ENCODE measurements around the gene APEX2.

APEX2 gene

GRCh38 chrX:54994099-54994498, 6.1 kb upstream of the APEX2 start, which contains the start of gene PFKFB1:
TSS of gene PFKFB1 (minus strand) at chrX:54994188. CDS start at chrX:54994007, 181 bp downstream.
- in situ Hi-C loops (cut with MboI; ENCODE audit: low sequenced_read_pairs, unreplicated experiment), result no loop called here

GRCh38 chrX:54994668-54995351, 5.4 kb upstream of the APEX2 start:
- DNase-seq (ENCODE audit: low spot score), result no peak
- no peak for TF ChIP-seq CTCF (IDR thresholded peaks at IDR 0.05; ENCODE audit: borderline replicate concordance, control extremely low read depth, extremely low read depth, insufficient read depth, missing control alignments)
- in situ Hi-C loops (cut with MboI; ENCODE audit: low sequenced_read_pairs, unreplicated experiment), result no loop called here

More at GRCh38 chrX:54994099-54994498, 6.1 kb upstream of the APEX2 start, which contains the start of gene PFKFB1:
- DNase-seq (ENCODE audit: low spot score), result no peak
- TF ChIP-seq CTCF (IDR thresholded peaks at IDR 0.05; ENCODE audit: borderline replicate concordance, control extremely low read depth, extremely low read depth, insufficient read depth, missing control alignments), result no peak

GRCh38 chrX:54995621-54996020, 4.5 kb upstream of the APEX2 start:
- in situ Hi-C loops (cut with MboI; ENCODE audit: low sequenced_read_pairs, unreplicated experiment), result no loop called here
- no peak for TF ChIP-seq CTCF (IDR thresholded peaks at IDR 0.05; ENCODE audit: borderline replicate concordance, control extremely low read depth, extremely low read depth, insufficient read depth, missing control alignments)
- DNase-seq (ENCODE audit: low spot score), result no peak

DNA sequence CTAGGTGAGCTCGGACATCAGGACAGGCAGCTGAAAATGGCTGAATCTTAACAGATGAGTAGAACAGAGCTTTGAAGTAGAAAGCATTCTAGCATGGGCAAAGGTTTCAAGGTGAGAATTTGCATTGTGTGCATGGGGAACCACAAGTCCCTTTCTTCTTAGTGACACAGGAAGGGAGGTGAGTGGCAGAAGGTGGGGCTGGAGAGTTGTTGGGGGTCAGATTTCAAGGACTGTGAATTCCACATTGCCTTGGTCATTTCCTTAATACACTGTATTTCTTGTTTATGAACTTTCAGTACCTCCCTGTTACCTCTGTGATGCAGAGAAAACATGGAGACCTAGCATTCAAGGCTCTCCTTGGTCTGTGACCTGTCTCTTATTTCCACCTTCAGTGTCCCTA, 4.1 kb downstream of the APEX2 start:
- in situ Hi-C loops (cut with MboI; ENCODE audit: low sequenced_read_pairs, unreplicated experiment), result no loop called here
- DNase-seq (ENCODE audit: low spot score), result peak; percentile 0

GRCh38 chrX:55005256-55005655, 5.1 kb downstream of the APEX2 start:
- DNase-seq (ENCODE audit: low spot score), result no peak
- in situ Hi-C loops (cut with MboI; ENCODE audit: low sequenced_read_pairs, unreplicated experiment), result no loop called here

More for the DNA sequence above, 4.1 kb downstream of the APEX2 start:
- TF ChIP-seq CTCF (IDR thresholded peaks at IDR 0.05; ENCODE audit: borderline replicate concordance, control extremely low read depth, extremely low read depth, insufficient read depth, missing control alignments), result no peak

More at GRCh38 chrX:55005256-55005655, 5.1 kb downstream of the APEX2 start:
- no peak for TF ChIP-seq CTCF (IDR thresholded peaks at IDR 0.05; ENCODE audit: borderline replicate concordance, control extremely low read depth, extremely low read depth, insufficient read depth, missing control alignments)
